Measurements from ENCODE around the gene ARHGAP35.

GRCh38 chr19:46821512-46822409 lies 39.0 kb upstream of the ARHGAP35 start:
- TF ChIP-seq CTCF (IDR thresholded peaks at IDR 0.05) = no peak
- no peak for TF ChIP-seq POLR2AphosphoS5 (IDR thresholded peaks at IDR 0.05)
- no peak for TF ChIP-seq EP300 (IDR thresholded peaks at IDR 0.05; ENCODE audit: low read depth)

All from transverse colon (tissue), 4 donors.